HS-27A (cell line): Measurements from ENCODE around the gene AHRR.

Experiments
- DNase-seq: peaks from one replicate; pipeline ENCODE4 v3.0.0-alpha.2; 2012; ENCODE audit warnings: low read depth, missing footprints

Gene AHRR

GRCh38 chr5:443239-444151, 122.0 kb downstream of the AHRR start:
- DNase-seq, result no peak

GRCh38 chr5:444226-444625, 122.7 kb downstream of the AHRR start:
- DNase-seq, result no peak

- no peak for DNase-seq
These were observed 124.1 kb downstream of the AHRR start for GRCh38 chr5:445591-445990.

GRCh38 chr5:446066-446882, 124.8 kb downstream of the AHRR start:
- no peak for DNase-seq

- DNase-seq, result no peak
These were observed 125.4 kb downstream of the AHRR start for GRCh38 chr5:446883-447263.

GRCh38 chr5:447501-447900, 126.0 kb downstream of the AHRR start:
- DNase-seq, result no peak

GRCh38 chr5:448061-448765, 126.7 kb downstream of the AHRR start:
- DNase-seq, result no peak

GRCh38 chr5:448766-449090, 127.2 kb downstream of the AHRR start:
- no peak for DNase-seq

GRCh38 chr5:449151-449550, 127.6 kb downstream of the AHRR start:
- DNase-seq, result no peak

- no peak for DNase-seq
These were observed 130.3 kb downstream of the AHRR start for GRCh38 chr5:451587-452458.

- DNase-seq, result no peak
These were observed 131.6 kb downstream of the AHRR start for GRCh38 chr5:452978-453710.

- DNase-seq, result no peak
These were observed 132.4 kb downstream of the AHRR start for GRCh38 chr5:453725-454481.

GRCh38 chr5:454936-455335, 133.4 kb downstream of the AHRR start:
- no peak for DNase-seq

GRCh38 chr5:455806-456205, 134.3 kb downstream of the AHRR start:
- DNase-seq, result no peak

- no peak for DNase-seq
These were observed 135.1 kb downstream of the AHRR start for GRCh38 chr5:456351-457194.

GRCh38 chr5:457195-457961, 135.9 kb downstream of the AHRR start:
- no peak for DNase-seq

- no peak for DNase-seq
These were observed 137.2 kb downstream of the AHRR start for GRCh38 chr5:458547-459353.
